Left ventricle myocardium inferior (tissue), 1 donor: ENCODE measurements around the gene ZBTB46. TPM values are rescaled to one million over a fixed set of nuclear protein-coding genes. Genes with fewer than 3 reads are reported as not detected.
A peak's percentile ranks its signal among the peaks of the same experiment; 100 is the strongest.

Source experiments
- DNase-seq: peaks from one replicate; pipeline ENCODE4 v3.0.0-alpha.2; 2020
- H3K27ac ChIP-seq: fragments of 200-600 bp; replicated peaks from 2 replicates; pipeline ENCODE4 v1.8.0; 2021
- H3K27me3 ChIP-seq: fragments of 200-600 bp; 2 replicates; pipeline ENCODE4 v1.8.0; 2021; ENCODE audit warnings: low read depth
- H3K36me3 ChIP-seq: fragments of 200-600 bp; 2 replicates; pipeline ENCODE4 v1.8.0; 2021
- H3K4me1 ChIP-seq: fragments of 200-600 bp; 2 replicates; pipeline ENCODE4 v1.8.0; 2021
- H3K4me3 ChIP-seq: fragments of 200-600 bp; 2 replicates; pipeline ENCODE4 v1.8.0; 2021; ENCODE audit warnings: mild to moderate bottlenecking, moderate library complexity
- H3K9me3 ChIP-seq: fragments of 200-600 bp; replicated peaks from 2 replicates; pipeline ENCODE4 v1.8.0; 2021
- CTCF ChIP-seq: fragments of 200-600 bp; IDR thresholded peaks from 2 replicates; pipeline ENCODE4 v1.8.0; 2021; ENCODE audit warnings: antibody characterized with exemption, mild to moderate bottlenecking, borderline replicate concordance
- intact Hi-C: fragments of 100-400 bp; cut with micrococcal nuclease; formaldehyde crosslinking; loops from one replicate; pipeline ENCODE4 v1.11.0; 2022
- total RNA-seq: library from RNA; stranded (reverse); fragmentation: NEBNext Ultra II Directional; extraction: Animal tissue kit (Norgen Biotek cat#: 25700); gene quantifications from one replicate; pipeline ENCODE4 v1.2.1, GENCODE V29; 2021
- donor health status: DM: no; HTN: yes; CAD: no; lungs with severe emphysema.

The ZBTB46 gene
- total RNA-seq, 1 donor from 2014 or later = 13.6 TPM

GRCh38 chr20:63744574-63745423 is 86.3 kb downstream of the ZBTB46 start:
- H3K4me1 ChIP-seq = peaks cover 39% of the 10 kb centered on the region
- TF ChIP-seq CTCF = no peak

GRCh38 chr20:63744158-63744557 is 86.9 kb downstream of the ZBTB46 start:
- peaks cover 52% of the 10 kb centered on the region for H3K36me3 ChIP-seq
- intact Hi-C loops = no loop called here

More at GRCh38 chr20:63744574-63745423, 86.3 kb downstream of the ZBTB46 start:
- H3K36me3 ChIP-seq = peaks cover 54% of the 10 kb centered on the region
- H3K9me3 ChIP-seq = no peaks in the 10 kb centered on the region
- H3K27ac ChIP-seq = peak overlapping the region; percentile 8
- no peak overlapping the region for H3K4me3 ChIP-seq
- no peak for DNase-seq
- H3K27me3 ChIP-seq = no peaks in the 10 kb centered on the region
- intact Hi-C loops = no loop called here

DNA sequence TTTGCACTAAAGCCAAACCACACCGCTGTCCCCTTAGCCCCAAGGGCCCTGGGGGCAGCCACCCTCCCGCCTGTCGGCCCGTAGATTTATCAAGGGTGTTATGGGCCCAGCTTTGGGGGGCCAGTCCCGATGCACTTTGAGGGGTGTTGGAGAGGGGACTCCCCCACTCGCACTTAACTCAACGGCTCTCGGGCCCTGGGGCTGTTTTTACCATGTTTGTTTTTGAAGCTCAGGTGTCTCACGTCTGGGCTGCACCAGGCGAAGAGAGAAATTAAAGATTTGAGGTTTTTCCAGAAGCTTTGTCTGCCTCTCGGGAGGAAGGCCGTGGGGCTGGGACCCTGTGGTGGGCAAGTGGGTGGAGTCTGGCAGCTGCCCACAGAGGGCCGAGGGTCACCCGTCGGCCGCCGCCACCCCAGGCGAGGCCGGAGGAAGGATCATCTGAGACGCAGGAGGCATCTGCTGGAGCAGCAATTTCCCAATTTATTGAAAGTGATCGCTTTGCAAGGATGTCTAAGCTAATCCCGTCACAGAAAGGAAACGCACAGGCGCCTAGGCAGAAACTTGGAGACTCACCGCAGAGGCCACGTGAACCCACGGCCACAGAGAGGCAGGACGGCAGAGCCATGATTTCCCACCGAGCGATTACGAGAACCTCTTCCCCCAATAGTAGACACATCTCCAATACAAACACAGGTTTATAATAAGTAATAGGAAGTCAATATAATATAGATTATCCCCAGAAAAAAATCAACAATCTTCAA is 87.7 kb downstream of the ZBTB46 start:
- no peak for TF ChIP-seq CTCF
- no peaks in the 10 kb centered on the region for H3K27me3 ChIP-seq
- no peak overlapping the region for H3K4me3 ChIP-seq
- DNase-seq = no peak
- H3K36me3 ChIP-seq = peaks cover 52% of the 10 kb centered on the region
- peak overlapping the region; percentile 94 for H3K27ac ChIP-seq
- H3K4me1 ChIP-seq = peaks cover 46% of the 10 kb centered on the region
- intact Hi-C loops = no loop called here
- H3K9me3 ChIP-seq = no peaks in the 10 kb centered on the region

More at GRCh38 chr20:63744158-63744557, 86.9 kb downstream of the ZBTB46 start:
- H3K4me1 ChIP-seq = peaks cover 40% of the 10 kb centered on the region
- no peak overlapping the region for H3K27ac ChIP-seq
- no peaks in the 10 kb centered on the region for H3K9me3 ChIP-seq
- no peak for DNase-seq
- H3K27me3 ChIP-seq = no peaks in the 10 kb centered on the region
- no peak overlapping the region for H3K4me3 ChIP-seq
- no peak for TF ChIP-seq CTCF

GRCh38 chr20:63742381-63743024 is 88.6 kb downstream of the ZBTB46 start:
- no peaks in the 10 kb centered on the region for H3K9me3 ChIP-seq
- peaks cover 46% of the 10 kb centered on the region for H3K4me1 ChIP-seq
- TF ChIP-seq CTCF = no peak
- H3K4me3 ChIP-seq = no peak overlapping the region
- H3K27me3 ChIP-seq = no peaks in the 10 kb centered on the region
- H3K27ac ChIP-seq = peak overlapping the region; percentile 94
- peaks cover 52% of the 10 kb centered on the region for H3K36me3 ChIP-seq
- intact Hi-C loops = no loop called here
- no peak for DNase-seq

- Histone ChIP-seq H3K4me3 (peak overlapping the region; percentile 81), H3K27ac (peak overlapping the region; percentile 94), H3K36me3 (peaks cover 49% of the 10 kb centered on the region), H3K9me3 (no peaks in the 10 kb centered on the region), H3K4me1 (peaks cover 51% of the 10 kb centered on the region), H3K27me3 (no peaks in the 10 kb centered on the region)
- TF ChIP-seq CTCF = no peak
- intact Hi-C loops = no loop called here
- DNase-seq = no peak
Observed at GRCh38 chr20:63741676-63742380, 89.2 kb downstream of the ZBTB46 start.
